GM08714 (cell line): ENCODE measurements around the gene PRDM5.

Source experiments
- H3K4me3 ChIP-seq: fragments of 200-500 bp; sonication (Bioruptor generic); 2 replicates; pipeline ENCODE4 v1.5.1; 2014; ENCODE audit warnings: mild to moderate bottlenecking, low read length, inconsistent platforms
- ZNF274 ChIP-seq: IDR thresholded peaks from 2 replicates; pipeline ENCODE4 v1.6.1; 2012; ENCODE audit warnings: mild to moderate bottlenecking, low read depth, low read length

Gene PRDM5

DNA sequence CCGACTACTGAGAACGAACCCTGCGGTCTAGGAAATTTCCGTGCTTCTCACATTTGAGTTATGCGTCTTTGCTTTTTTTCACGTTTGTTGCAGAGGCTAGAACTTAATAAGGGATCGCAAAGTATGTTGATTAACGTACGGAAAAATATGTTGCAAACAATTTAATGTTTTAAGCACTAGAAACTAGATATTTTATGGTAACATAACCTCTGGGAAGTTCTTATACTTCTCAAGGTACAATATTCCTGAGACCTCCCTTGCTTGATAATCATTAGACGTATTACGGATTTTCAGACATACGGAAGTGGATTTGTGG is 639 bp upstream of the PRDM5 start:
- no peak overlapping the region; the same call in 1 of the 2 replicates for H3K4me3 ChIP-seq
- no peak for TF ChIP-seq ZNF274

DNA sequence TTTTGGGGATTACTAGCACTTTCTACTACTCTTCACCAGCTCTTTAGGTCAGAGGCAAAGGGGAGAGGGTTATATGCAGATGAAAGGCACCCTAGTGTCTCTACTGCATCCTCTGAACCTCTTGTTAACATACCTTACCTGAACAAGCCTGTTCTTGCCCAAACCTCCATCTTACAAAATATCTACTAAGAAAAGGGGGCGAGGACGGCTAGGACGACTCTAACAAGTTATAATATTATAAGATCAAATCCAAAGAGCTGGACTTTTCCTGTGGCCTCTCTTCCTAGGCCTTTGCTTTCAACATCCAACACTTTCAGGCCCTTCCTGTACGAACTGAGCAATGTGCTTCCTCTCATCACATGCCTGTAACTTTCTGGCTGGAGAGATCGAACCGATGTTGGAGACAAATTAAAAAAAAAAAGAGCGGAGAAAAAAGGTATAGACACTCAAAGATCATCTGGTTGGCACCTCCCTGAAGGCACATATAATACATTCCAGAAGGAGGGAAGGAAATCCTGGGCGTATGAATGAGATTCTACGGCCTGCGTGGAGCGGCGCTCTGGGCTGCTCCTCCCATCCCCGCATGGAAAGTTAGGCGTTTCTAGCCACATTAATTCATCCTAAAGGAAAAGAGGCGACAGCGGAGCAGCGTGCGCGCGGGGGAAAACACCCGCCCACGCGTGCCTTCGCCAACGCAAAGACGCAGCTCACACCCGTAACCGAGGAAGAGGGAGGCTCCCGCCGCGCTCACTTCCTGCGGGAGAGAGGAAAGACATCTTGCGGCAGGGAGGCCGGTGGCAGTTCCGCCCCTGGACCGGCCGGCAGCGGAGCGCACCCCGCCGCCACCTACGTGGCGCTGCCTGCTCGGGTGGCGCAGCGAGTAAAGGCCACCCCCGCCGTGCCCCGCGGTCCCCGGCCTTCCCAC is 808 bp downstream of the PRDM5 start:
- TF ChIP-seq ZNF274: no peak
- peak overlapping the region; percentile 6 for H3K4me3 ChIP-seq

DNA sequence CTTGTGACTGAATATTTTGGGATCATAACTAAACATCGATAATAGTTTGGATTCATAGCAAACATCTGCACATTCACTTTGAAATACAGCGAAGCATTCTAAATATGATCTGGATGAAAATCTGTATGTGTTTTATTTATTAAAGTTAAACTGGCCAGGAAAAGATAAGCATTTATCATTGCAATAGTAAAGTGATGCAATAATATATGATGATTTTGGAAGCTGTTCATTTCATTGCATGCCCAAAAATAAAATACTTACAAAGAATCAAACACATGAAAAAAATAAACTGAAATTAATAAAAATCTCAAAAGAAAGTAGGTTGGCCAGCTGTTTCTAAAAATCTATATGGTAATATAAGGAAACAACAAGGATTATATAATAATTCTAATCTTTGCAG is 1.9 kb downstream of the PRDM5 start:
- TF ChIP-seq ZNF274: no peak
- no peak overlapping the region for H3K4me3 ChIP-seq

DNA sequence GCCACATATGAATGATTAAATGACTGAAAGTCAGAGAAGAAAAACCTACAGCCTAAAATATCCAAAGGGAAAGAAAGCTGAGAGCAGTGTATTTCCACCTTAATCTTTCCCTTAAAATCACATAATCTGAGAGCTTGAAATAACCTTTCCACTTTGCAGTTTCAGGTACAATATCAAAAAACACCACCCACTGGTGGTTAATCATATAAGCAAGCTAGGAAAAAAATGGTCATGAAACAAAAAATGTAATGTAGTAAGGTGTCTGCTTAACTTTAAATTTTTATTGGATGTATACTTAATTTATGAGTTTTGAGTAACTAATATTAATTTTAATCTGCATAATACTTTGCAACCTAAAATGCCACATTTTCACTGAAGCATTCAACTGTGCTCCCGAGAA is 3.2 kb downstream of the PRDM5 start:
- no peak overlapping the region for H3K4me3 ChIP-seq
- TF ChIP-seq ZNF274: no peak

DNA sequence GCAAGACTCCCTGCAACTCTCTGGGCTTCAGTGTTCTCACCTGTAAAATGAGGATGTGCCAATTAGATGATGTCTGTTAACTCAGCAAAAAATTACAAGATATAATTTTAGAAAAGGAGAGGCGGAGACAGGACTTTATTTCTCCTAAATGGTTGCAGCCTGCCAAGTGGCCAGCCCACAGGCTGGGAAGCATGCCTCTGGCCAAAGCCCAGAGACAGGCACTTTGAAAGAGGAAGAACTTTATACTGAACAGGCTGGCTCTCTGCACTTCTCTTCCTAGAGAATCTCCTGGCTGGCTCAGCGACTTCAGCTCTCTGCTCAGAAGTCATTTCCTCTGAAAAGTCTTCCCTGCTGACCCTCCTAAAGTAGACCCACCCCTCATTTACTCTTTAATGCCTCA is 3.7 kb downstream of the PRDM5 start:
- no peak overlapping the region for H3K4me3 ChIP-seq
- no peak for TF ChIP-seq ZNF274

DNA sequence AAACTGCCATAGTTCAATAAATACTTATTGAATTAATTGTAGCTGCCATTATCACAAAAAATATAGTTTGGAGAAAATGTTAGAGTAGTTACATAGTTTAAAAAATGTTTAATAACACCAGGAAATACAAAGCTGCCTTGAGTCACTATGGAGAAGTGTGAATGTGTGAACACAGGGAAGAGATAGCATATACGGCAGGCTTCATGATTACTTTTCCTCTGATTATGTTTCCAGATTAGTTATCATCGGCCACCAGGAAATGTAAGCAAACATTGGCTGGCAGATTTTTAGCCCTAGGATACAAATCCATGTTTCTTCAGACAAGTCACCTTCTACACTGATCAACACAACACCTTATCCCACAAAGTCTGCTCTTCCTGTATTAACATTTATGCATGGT is 4.4 kb downstream of the PRDM5 start:
- no peak overlapping the region for H3K4me3 ChIP-seq
- TF ChIP-seq ZNF274: no peak

DNA sequence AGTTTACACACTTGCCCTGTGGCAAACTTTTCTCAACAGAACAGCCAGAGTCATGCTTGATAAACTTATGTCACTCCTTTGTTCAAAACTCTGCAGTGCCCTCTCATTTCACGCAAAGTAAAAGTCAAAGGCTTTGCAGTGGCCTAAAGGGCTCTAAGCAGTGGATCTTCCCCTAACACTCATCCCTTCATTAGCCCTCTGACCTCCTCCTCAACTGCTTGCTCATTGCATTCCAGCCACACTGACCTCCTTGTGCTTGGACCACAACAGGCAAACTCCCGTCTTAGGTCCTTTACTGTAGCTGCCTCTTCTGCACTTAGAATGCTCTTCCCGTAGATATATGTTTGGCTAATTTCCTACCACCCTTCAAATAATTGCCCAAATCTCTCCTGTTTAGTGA is 5.6 kb downstream of the PRDM5 start:
- no peak for TF ChIP-seq ZNF274
- no peak overlapping the region for H3K4me3 ChIP-seq

DNA sequence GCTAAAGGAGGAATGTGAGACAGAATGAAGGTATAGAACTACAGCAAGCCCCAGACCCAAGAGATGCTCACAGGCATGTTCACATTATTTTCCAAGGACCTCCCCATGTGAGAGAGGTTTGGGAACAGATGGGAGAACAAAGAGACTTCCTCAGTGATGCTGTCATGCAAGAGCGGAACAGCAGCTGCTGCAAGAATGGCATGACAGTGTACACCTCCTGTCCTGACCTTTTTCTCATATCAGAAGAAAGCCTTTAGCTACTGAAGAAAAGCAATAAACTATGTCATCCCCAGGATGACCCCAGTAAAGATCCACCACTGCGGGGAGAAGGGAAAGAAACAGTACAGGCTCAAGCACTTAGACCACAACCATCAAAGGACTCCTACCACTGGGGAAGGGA is 7.2 kb downstream of the PRDM5 start:
- H3K4me3 ChIP-seq: no peak overlapping the region
- no peak for TF ChIP-seq ZNF274

DNA sequence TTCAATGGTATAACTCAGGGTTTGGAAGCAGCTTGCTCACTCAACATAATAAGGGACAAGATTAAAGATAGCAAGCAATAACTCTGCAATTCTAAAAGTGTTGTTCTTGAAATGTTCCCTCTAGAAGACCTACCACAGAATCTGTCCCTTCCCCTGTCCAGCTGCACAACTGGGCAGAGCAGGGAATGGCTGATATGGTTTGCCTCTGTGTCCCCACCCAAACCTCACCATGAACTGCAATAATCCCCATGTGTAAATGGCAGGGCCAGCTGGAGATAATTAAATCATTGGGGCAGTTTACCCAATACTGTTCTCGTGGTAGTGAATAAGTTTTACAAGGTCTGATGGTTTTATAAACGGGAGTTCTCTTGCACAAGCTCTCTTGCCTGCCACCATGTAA is 19.1 kb downstream of the PRDM5 start:
- TF ChIP-seq ZNF274: no peak
- H3K4me3 ChIP-seq: no peak overlapping the region

DNA sequence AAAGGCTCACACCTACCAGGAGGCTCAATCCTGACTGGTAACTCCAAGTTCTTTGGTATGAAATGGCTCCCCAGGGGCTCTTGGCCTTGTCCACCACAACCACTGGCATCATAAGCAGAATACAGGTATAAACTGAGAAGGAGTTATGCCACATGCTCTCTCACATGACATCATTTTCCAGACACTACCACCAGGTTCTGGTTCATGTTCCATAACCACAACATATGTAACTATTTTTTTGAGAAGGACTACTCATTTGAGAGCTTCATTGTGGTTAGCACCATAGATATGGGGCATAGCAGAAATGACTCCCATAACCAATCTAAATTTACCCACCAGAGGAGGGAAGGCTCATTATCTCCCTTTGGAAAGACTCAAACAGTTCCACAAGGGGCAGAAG is 19.6 kb downstream of the PRDM5 start:
- no peak overlapping the region for H3K4me3 ChIP-seq
- TF ChIP-seq ZNF274: no peak

DNA sequence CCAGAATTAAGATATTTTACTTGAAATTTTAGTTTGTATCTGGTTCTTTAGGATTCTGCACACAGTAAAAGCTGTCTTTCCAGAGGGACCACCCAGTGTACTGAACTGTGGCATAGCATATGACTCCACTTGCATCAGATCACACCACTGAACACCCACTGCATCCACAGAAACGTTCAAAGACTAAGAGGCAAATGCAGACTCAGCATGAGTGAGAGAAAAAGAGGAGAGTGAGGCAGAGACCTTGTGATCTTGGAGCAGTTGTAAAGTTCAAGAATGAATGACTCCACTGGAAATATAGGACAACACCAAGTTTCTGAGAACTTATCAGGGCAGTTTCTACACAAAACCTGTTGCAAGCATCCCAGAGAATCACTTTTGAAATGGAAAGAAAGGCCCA is 20.8 kb downstream of the PRDM5 start:
- TF ChIP-seq ZNF274: no peak
- no peak overlapping the region for H3K4me3 ChIP-seq

DNA sequence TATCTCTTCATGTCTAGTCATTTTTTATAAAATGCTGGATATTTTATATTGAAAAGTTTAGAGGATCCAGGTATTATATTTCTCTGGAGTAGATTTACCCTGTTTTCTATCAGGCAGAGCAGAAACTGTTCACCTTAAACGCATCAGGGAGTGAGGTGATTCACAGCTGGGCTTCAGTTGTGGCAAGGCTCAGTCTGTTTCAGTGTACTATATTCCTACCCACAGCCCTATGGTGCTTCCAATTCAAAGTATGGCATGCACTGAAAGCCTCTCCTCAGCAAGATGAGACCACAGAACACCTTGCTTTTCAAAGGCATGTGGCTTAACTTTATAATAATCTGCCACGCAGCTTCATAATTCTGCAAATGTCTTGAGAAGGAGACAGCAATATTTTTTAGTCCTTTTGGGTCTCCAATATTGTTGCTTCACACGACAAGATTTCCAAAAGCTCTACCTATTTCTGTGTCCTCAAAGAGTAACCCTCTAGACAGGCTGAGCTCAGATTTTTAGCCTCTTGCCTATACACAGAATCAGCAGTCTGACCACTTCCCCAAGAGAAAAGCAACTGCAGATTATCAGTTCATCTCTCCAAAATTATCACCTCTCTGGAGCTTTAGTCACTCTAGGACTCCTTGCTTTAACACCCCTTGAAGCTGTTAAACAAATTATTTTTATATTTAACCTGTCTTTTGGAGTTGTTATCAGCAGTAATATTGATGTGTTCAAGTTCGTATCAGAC is 24.4 kb downstream of the PRDM5 start:
- H3K4me3 ChIP-seq: no peak overlapping the region
- TF ChIP-seq ZNF274: no peak

DNA sequence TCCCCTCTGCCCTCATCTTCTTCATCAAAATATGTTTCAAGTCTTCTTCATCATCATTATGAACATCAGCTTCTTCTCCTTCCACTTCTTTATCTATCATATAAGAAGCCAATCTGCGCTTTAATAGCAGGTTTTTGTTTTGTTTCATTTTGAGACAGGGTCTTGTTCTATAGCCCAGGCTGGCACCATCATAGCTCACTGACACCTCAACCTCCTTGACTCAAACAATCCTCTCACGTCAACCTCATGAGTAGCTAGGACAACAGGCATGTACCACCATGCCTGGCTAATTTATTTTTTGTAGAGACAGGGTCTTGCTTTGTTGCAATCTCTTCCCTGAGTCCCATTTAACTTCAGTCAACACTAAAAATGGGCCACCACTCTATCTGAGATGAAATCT is 27.0 kb downstream of the PRDM5 start:
- no peak for TF ChIP-seq ZNF274
- no peak overlapping the region for H3K4me3 ChIP-seq

DNA sequence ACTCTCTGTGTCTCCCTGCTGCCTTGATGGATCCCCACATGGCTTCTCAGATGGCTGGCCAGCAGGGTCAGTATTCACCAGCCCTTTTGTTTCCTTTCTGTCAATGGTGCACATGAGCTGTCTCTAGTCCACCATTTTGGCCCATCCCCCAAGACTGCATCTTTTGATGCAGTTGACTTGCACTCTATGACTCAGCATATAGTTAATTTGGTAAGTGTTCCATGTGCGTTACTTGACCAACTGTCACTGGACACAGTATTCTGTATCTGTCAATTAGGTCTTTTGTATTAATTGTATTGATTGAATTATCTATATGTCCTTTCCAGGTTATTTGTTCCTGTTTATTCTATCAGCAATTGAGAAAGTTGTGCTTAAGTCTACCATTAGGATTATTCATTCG is 29.2 kb downstream of the PRDM5 start:
- H3K4me3 ChIP-seq: no peak overlapping the region

DNA sequence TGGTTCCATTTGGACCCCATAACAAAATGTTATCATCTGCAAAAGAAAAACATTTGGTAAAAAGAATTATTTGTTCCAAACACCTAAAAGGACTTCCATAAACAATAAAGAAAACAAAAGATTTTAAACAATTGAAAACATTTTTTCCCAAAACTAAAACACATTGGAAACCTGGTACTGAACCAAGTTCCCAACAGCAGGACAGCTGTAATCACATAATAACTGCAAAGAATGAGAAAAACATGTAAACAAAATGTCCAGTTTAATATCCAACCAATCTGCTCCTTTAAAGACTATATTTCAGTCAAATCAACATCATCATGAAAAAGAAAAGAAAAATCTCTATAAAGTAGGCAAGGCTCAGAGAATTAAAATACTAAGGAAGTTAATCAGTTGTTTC is 36.3 kb downstream of the PRDM5 start:
- TF ChIP-seq ZNF274: no peak
- no peak overlapping the region for H3K4me3 ChIP-seq

More for the DNA sequence above, 29.2 kb downstream of the PRDM5 start:
- no peak for TF ChIP-seq ZNF274
